Natural killer cell (primary cell): ENCODE results near the gene LEMD2. TPM values are rescaled to one million over a fixed set of nuclear protein-coding genes. Genes with fewer than 3 reads are reported as not detected.

Experiments
- ATAC-seq, 3 donors: fragments of 150-1000 bp in 2 of 3; fragments of 200-7000 bp in 1 of 3; cut with Tn5 transposase; 1 replicate in 1 of 3; 2 replicates in 2 of 3; pipeline ENCODE4 v1.10.0; 2021; ENCODE audit warnings: mild to moderate bottlenecking in 2 of 3, moderate library complexity in 2 of 3
- DNase-seq, 2 donors: peaks; one replicate each; pipeline versions ENCODE4 v3.0.0 to v3.0.0-alpha.2; 2013 to 2021; ENCODE audit warnings: mixed read lengths in 1 of 2
- H3K27ac ChIP-seq: one replicate; pipeline ENCODE4 v1.5.1; 2013; ENCODE audit warnings: mild to moderate bottlenecking, low read length
- H3K27me3 ChIP-seq: one replicate; pipeline ENCODE4 v1.6.1; 2013; ENCODE audit warnings: low read length; ENCODE audit not compliant: control insufficient read depth, insufficient read depth
- H3K36me3 ChIP-seq: one replicate; pipeline ENCODE4 v1.6.1; 2013; ENCODE audit warnings: low read length; ENCODE audit not compliant: control insufficient read depth, insufficient read depth
- H3K4me1 ChIP-seq: one replicate; pipeline ENCODE4 v1.6.1; 2013; ENCODE audit warnings: low read length; ENCODE audit not compliant: control insufficient read depth, insufficient read depth
- H3K4me3 ChIP-seq: one replicate; pipeline ENCODE4 v1.5.1; 2013; ENCODE audit warnings: low read length
- H3K9me3 ChIP-seq: one replicate; pipeline ENCODE4 v1.6.1; 2013; ENCODE audit warnings: low read length; ENCODE audit not compliant: control insufficient read depth, insufficient read depth
- H3K27ac Mint-ChIP-seq, 2 donors: one replicate each; pipeline ENCODE4 v1.8.0; 2022; ENCODE audit warnings: mild to moderate bottlenecking in 2 of 2, mixed read lengths in 2 of 2, moderate library complexity in 1 of 2
- H3K27me3 Mint-ChIP-seq, 2 donors: one replicate each; pipeline ENCODE4 v1.8.0; 2022; ENCODE audit warnings: low read depth in 2 of 2, mixed read lengths in 2 of 2
- H3K36me3 Mint-ChIP-seq: one replicate; pipeline ENCODE4 v1.8.0; 2022; ENCODE audit warnings: mixed read lengths
- H3K4me1 Mint-ChIP-seq, 2 donors: one replicate each; pipeline ENCODE4 v1.8.0; 2022; ENCODE audit warnings: mixed read lengths in 2 of 2
- H3K4me3 Mint-ChIP-seq: one replicate; pipeline ENCODE4 v1.8.0; 2022; ENCODE audit warnings: mild to moderate bottlenecking, moderate library complexity, mixed read lengths
- H3K9me3 Mint-ChIP-seq, 2 donors: one replicate each; pipeline ENCODE4 v1.8.0; 2022; ENCODE audit warnings: mixed read lengths in 2 of 2
- WGBS: methylation state at CpG from one replicate; pipeline ENCODE4 v1.1.7; 2013; ENCODE audit warnings: missing lambda C conversion rate; ENCODE audit not compliant: insufficient coverage; 5-methylcytosine and 5-hydroxymethylcytosine counted together
- intact Hi-C: fragments of 100-400 bp; cut with micrococcal nuclease; formaldehyde crosslinking; loops from one replicate; pipeline ENCODE4 v1.14.2; 2022
- total RNA-seq, 4 donors: library from RNA; stranded (reverse); fragments of 120-200 nt in 1 of 4; gene quantifications; one replicate each; pipeline versions ENCODE4 v1.2.3 to v1.2.4, GENCODE V29; 2013 to 2022
- TF ChIP-seq, protein P1 (sequence below): fragments of 200-600 bp; IDR thresholded peaks from one replicate; pipeline ENCODE4 v1.8.0; 2022; ENCODE audit warnings: antibody characterized with exemption

The LEMD2 gene
- total RNA-seq, 3 donors from 2014 or later (not counting 1 experiment from before 2014, with no cell fraction given) = 109 to 133 (median 121) TPM

DNA sequence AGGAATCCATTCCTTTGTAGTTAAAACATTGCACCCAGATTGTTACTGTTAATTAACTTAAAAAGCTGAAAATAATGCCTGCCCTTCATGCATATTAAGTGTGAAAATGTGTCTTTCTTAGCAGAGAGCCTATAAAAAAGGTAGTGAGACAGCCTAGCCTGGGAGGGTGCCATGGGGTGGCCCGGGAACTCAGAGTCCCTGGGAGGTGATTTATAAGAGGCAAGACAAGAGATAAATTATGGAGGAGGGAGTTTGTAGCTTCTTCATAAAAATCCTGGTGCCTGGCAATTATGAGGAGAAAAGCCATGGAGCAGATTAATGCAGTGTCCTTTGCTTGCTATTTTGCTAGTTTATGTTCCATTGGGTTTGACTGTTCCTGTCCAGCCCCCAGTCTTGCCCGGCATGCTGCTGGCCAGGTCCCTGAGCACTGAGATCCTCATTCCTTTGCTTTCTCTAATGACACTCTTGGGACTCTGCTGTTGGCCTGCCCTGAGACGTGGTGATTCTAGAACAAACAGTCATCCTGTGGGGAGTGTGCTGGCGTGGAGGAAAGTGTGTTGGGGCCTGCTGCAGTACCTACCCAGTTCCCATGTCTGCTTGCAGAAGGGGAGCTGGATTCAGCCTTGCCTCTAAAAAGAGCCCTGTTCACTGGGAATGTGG is 10.7 kb upstream of the LEMD2 start:
- H3K4me3 Mint-ChIP-seq = no peak overlapping the region
- H3K4me3 ChIP-seq = no peak overlapping the region
- DNase-seq (no peak), ATAC-seq (no peak)
- WGBS = 71% methylated on average over 4 of the region's 4 CpGs
- H3K4me1 Mint-ChIP-seq = no peaks in the 10 kb centered on the region
- no peak overlapping the region for H3K27ac Mint-ChIP-seq
- H3K9me3 ChIP-seq = no peaks in the 10 kb centered on the region
- H3K36me3 ChIP-seq = no peaks in the 10 kb centered on the region
- peaks cover 35 to 44% of the 10 kb centered on the region in 2 donors for H3K27me3 Mint-ChIP-seq
- H3K27ac ChIP-seq = no peak overlapping the region
- no peaks in the 10 kb centered on the region for H3K36me3 Mint-ChIP-seq
- intact Hi-C loops = no loop called here
- no peaks in the 10 kb centered on the region for H3K9me3 Mint-ChIP-seq
- TF ChIP-seq, protein P1, sequence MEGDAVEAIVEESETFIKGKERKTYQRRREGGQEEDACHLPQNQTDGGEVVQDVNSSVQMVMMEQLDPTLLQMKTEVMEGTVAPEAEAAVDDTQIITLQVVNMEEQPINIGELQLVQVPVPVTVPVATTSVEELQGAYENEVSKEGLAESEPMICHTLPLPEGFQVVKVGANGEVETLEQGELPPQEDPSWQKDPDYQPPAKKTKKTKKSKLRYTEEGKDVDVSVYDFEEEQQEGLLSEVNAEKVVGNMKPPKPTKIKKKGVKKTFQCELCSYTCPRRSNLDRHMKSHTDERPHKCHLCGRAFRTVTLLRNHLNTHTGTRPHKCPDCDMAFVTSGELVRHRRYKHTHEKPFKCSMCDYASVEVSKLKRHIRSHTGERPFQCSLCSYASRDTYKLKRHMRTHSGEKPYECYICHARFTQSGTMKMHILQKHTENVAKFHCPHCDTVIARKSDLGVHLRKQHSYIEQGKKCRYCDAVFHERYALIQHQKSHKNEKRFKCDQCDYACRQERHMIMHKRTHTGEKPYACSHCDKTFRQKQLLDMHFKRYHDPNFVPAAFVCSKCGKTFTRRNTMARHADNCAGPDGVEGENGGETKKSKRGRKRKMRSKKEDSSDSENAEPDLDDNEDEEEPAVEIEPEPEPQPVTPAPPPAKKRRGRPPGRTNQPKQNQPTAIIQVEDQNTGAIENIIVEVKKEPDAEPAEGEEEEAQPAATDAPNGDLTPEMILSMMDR = no peak
- H3K4me1 ChIP-seq = no peaks in the 10 kb centered on the region
- H3K27me3 ChIP-seq = peaks cover 4% of the 10 kb centered on the region

DNA sequence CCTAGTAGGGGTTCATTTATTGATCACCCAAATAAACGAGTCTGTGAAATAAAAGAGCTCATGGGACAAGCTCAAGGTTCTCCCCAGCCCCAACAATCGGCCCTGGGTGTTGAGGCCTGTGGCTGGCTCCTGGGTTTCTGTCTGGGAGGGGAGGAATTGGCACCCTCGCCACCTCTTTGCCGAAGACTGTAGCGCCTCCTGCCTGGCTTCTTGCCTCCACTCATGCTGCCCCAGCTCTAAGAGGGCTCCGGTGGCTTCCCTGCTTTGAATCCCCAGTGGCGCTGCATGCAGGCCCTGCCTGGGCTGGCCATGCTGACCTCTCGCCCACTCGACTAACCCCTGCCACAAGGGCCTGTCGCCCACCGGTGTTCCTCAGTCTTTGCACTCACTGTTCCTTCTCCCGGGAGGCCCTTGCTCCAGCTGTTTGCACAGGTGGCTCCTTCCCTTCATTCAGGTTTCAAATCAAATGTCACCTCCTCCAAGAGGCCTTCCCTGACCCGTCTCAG is 9.5 kb upstream of the LEMD2 start:
- Mint-ChIP-seq H3K27me3 (peaks cover 32 to 41% of the 10 kb centered on the region in 2 donors), H3K27ac (no peak overlapping the region), H3K36me3 (no peaks in the 10 kb centered on the region), H3K4me3 (no peak overlapping the region), H3K4me1 (no peaks in the 10 kb centered on the region), H3K9me3 (no peaks in the 10 kb centered on the region)
- DNase-seq = no peak
- no peak for ATAC-seq
- Histone ChIP-seq H3K4me3 (no peak overlapping the region), H3K4me1 (no peaks in the 10 kb centered on the region), H3K27me3 (peaks cover 4% of the 10 kb centered on the region), H3K36me3 (no peaks in the 10 kb centered on the region), H3K9me3 (no peaks in the 10 kb centered on the region), H3K27ac (no peak overlapping the region)
- TF ChIP-seq, protein P1 = no peak
- 86% methylated on average over 13 of the region's 13 CpGs for WGBS
- intact Hi-C loops = no loop called here

DNA sequence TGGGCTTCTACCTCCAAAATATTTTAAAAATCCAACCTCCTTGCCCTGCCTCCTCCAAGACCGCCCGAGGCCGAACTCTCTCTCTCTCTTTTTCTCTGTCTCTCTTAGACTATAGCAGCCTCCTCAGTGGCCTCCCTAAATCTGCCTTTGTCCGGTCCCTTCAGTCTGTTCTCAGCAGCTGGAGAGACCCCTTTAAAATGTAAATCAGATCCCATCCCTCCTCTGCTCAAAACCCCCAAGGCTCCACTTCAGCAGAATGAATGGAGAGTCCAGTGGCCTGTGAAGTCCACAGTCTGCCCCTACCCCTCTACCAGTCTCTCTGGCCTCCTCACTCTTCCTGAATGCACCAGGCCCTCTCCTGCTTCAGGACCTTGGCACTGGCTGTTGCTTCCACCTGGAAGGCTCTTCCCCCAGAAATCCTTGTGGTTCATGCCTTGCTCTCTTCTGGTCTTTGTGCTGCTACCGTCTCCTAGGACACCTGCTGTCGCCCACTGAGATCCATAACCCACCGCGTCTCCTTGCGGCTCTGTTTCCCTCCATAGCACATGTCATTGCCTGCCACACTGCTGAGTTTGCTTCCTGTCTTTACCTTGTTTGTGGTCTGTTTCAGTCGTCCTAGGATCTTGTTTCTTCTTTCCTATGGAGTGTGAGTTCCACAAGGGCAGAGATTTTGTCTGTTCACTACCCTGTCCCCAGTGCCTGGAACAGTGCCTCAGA is 8.9 kb upstream of the LEMD2 start:
- no peaks in the 10 kb centered on the region for H3K4me1 Mint-ChIP-seq
- H3K4me3 ChIP-seq = no peak overlapping the region
- H3K27ac ChIP-seq = no peak overlapping the region
- H3K4me3 Mint-ChIP-seq = no peak overlapping the region
- peaks cover 34 to 47% of the 10 kb centered on the region in 2 donors for H3K27me3 Mint-ChIP-seq
- WGBS = 61% methylated on average over 10 of the region's 10 CpGs
- H3K4me1 ChIP-seq = no peaks in the 10 kb centered on the region
- no peak for DNase-seq
- H3K36me3 Mint-ChIP-seq = no peaks in the 10 kb centered on the region
- intact Hi-C loops = no loop called here
- no peaks in the 10 kb centered on the region for H3K9me3 ChIP-seq
- peaks cover 4% of the 10 kb centered on the region for H3K27me3 ChIP-seq
- ATAC-seq = no peak
- H3K36me3 ChIP-seq = no peaks in the 10 kb centered on the region
- H3K27ac Mint-ChIP-seq = no peak overlapping the region
- TF ChIP-seq, protein P1 = no peak
- no peaks in the 10 kb centered on the region for H3K9me3 Mint-ChIP-seq
